NCI-H2196 (cell line): ENCODE results near the gene NEK11.

Experiments
- DNase-seq: peaks from one replicate; lab custom pipeline; 2025; ENCODE audit not compliant: unreplicated experiment; lab: John Stamatoyannopoulos, UW

NEK11 gene

DNA sequence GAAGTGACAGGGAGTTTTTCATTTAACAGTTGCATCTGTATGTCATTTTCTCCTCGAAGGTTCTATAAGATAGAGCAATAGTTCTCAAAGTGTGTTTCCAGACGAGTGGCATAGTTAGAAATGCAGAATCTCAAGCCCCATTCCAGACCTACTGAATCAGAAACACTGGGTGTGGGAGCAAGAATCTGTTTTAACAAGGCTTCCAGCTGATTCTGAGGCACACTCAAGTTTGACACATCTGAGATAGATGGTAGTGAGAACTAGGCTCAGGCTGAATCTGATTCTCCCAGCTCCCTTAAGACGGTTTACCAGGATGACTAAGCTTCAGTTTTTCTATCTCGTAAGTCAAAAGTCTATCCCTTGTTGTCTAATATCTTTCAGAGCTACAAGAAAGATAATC, 195.1 kb downstream of the NEK11 start:
- no peak for DNase-seq

DNA sequence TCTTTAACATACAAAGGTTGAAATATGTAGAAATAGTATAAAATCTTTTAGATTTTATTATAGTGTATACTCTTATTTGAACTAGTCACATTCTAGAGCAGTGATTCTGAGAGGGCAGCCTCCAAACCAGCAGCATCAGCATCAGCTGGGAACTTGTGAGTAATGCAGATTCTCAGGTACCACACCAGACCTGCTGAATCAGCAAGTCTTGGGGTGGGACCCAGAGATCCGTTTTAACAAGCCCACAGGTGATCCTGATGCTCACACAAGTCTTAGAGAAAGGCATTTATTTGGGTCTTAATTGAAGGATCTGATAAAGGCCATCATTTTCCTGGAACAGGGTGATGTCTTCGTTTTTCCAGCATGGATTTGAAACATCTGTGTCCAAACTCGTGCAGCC, 195.9 kb downstream of the NEK11 start:
- no peak for DNase-seq

DNA sequence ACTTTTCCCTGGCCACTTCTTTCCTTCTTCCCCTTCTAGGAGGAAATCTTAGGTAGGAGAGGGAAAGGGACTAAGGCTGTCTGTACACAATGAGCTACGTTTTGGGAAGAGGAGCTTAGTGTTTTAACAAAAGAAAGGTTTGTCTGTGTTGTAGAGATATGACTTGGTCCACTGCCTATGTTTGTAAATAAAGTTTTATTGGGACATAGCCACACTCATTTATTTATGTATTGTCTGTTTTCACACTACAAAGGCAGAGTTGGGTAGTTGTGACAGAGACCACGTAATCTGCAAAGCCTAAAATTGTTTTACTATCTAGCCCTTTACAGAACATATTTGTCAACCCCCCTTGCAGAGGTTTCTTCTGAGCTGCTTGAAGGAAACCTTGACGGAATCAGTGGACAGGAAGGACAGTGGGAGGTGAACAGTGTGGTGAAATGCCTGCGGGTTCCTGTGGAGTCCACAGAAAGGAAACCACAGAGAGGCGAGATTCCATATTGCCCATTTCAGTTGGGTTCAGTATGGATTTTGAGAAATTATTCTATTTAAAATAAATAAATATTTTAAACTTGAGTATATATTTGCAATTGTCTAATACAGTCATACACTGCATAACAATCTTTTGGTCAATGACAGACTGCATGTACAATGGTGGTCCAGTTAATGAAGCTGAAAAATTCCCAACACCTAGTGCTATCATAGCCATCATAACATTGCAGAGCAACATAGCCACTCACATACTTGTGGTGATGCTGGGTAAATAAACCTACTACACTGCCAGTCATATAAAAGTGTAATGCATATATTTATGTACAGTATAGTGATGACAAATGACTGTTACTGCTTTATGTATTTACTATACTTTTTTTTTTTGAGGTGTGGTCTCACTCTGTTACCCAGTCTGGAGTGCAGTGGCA, 197.0 kb downstream of the NEK11 start:
- DNase-seq: no peak

DNA sequence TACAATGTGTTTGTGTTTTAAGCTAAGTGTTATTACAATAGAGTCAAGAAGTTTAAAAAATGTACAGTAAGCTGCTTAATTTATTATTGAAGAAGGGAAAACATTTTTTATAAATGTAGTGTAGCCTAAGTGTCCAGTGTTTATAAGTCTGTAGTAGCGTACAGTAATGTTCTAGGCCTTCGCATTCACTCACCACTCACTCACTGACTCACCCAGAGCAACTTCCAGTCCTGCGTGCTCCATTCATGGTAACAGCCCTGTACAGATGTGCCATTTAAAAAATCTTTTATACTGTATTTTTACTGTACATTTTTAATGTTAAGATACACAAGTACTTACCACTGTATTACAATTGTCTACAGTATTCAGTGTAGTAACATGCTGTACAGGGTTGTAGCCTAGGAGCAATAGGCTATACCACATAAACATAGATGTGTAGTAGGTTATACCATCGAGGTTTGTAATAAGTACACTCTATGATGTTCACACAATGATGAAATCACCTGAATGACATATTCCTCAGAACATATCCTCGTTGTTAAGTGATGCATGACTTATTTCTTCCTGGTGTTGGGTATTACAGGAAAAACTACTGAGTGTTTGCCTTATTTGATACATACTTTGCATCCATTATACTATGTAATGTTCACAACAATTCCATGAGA, 198.3 kb downstream of the NEK11 start:
- DNase-seq: peak; percentile 8

DNA sequence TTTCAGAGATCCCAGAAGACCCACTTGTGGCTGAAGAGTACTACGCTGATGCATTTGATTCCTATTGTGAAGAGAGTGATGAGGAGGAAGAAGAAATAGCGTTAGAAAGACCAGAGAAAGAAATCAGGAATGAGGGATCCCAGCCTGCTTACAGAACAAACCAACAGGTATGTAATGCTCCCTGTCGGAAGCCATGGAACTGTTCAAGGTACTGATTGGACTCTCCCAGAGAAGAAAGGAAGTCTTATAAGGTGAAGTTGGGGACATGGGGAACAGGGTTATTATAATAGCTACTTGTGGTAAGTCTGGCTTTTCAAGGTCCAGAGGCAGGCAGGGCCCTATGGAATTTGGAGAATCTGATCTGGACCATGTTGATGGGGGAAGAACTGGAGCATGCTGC, 201.8 kb downstream of the NEK11 start:
- DNase-seq: no peak

DNA sequence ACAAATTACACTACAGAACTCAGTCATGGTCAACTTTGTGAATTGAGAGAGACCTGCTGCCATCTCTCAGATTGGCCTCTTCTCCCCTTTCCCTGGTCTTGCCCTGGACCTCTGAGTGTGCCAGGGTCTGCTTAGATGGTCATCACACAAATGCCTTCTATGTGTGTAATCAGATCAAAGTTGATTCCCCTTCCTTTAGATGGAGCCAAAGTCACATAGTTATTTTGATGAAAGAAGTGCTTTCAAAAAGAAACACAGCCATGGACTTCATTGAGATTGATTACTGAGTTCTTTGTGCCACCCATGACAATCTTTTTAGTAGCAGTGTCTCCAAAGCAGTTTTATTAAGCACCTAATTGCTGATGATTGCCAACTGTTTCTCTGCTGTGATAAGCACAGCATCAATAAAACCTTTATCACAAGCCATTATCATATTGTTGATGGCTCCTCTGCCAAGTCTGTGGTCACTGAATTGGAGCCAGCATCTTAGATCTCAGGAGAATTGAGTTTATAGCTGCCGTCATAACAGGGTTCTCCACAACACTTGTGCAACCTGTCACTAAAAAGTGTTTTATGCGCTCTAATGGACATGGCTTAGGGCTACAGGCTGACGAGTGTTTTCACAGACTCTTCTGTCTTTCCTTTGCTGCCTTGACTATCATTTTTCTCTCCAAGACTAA, 205.2 kb downstream of the NEK11 start:
- peak; percentile 67 for DNase-seq

DNA sequence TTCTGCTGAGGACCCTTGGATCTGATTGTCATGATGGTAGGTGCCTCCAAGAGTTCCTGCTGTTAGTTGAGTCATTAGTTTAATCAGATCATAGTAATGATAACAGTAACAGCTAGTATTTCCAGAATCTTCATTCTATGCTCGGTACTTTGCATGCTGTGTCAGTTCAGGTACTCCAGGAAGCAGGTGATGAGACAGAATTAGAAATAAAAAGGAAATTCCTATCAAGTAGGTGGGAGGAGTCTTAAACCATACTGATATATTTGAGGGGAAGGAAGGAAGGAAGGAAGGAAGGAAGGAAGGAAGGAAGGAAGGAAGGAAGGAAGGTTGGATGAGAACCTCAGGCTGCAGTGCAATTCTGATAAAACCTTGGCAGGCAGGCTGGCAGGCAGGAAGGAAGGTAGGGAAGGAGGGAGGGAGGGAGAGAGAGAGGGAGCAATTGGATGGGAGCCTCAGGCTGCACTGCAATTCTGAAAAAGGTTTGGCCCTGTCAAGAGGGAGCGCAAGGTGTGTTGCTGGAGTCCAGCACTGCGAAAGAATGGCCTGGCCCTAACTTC, 206.1 kb downstream of the NEK11 start:
- no peak for DNase-seq

DNA sequence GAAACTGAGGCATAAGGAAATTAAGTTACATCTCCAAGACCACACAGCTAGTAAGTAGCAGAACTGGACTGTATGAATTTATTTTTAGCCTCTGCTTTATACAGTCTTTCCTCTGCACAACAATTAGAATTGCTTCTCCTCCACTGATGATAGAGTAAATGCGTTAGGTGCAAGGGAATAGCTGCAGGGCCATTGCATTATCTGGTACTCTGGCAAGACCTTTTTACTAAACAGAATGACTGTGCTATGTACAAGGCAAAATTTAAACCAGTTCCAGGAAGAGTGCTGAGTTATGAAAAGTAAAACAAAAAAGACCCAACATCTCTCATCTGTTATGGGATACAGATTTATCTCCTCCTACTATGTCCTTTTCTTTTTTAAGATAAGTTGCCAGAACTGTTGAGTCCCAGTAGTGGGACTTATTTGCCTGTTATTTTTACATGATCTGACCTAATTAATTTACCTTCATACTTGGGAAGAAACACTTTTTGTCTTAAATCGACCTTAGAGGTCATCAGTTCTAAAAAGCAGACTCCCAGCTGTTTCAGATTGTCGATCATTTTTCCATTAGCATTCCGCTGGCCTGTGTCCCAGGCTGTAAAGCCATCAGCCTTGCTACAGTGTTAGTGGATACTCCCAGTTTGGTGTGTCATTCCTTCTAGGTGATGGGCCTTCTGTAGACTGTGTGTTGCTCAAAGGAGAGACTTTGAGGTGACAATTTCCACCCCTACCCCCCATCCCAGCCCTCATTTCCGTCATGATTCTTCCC, 207.4 kb downstream of the NEK11 start:
- DNase-seq: no peak

DNA sequence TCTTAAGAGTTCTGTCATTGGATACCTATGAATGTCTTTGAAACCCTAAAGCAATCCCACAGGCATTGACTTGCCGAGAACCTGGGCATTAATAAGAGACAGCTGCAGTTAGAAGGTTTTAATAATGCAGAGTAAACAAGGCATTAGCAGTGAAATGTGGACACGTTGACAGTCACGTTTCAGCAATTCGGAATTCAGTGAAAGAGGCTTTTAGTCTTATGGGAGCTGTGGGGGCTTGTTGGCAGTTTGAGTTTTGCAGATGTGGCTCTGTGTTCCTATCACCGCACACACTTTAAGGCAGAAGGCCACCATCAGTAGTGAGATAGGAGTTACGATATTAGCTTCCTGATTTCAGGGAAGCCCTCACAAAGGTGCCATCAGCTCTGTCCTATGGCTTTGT, 209.7 kb downstream of the NEK11 start:
- DNase-seq: no peak

DNA sequence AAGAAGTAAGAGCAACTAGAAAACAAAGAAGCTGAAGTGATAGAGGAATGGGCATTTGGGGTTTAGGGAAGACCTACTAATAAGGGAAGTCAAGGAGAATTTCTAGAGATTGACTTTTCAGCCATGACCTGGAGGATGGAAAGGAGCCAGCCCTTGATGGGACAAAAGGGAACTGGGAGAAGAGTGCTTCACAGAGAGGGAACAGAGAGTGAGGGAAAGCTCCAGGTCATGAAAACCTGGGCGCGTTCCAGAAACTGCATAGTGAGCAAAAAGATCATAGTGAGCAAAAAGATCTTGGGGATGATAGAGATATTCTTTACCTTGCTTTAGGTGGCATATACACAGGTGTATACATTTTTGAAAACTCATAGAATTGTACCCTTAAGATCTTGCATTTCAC, 211.8 kb downstream of the NEK11 start:
- no peak for DNase-seq

DNA sequence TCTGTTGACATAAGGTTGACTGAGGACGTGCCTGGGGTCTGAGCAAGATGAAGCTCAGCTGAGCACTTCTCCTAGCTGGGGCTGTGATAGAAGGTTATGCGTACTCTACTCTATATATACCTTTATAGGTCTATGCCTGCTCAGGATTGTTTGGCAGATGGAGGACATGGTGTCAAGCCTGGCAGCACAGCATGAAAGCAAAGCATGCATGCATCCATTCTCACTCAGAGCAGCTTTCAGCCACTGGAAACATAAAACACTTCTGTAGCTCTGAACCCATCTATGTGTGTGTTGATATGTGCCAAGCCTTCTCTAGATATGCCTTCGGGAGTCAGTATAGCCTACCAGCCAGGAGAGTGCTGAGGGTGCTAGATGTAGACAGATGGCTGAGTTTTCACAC, 212.6 kb downstream of the NEK11 start:
- DNase-seq: no peak

DNA sequence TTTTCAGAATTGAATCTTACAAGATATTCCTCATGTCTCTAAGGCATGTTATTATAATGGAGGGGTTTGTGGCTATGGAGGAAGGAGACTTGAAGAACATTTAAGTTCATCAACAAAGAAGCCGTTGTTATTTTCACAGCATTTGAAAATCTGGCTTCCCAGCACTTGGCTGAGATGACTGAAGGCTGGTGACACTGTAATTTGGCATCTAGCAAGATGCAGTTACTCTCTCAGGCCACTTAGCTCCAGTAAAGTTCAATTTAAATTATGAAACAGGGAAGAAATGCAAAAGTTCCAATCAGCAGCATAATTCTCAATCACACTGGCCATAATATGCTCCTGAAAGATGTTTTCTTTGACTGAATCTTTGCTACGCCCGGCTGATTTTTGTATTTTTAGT, 215.5 kb downstream of the NEK11 start:
- no peak for DNase-seq

DNA sequence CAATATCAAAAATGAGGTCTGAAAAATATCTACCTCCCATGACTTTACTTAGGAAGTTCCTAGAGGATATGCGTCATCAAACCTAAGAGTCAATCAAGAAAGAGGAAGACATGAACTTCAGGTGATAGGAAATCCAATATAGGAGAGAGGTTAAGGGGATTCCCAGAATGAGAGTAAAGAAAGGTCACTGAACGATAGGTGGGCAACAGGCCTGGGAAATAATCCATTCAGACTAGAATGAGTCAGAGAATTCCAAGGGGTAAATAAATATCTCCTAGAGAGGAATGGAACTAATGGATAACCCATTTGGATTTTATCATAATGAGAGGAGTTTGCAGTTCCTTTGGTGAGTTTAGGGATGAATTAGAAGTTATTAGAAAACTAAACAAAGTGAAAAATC, 223.8 kb downstream of the NEK11 start:
- DNase-seq: no peak

DNA sequence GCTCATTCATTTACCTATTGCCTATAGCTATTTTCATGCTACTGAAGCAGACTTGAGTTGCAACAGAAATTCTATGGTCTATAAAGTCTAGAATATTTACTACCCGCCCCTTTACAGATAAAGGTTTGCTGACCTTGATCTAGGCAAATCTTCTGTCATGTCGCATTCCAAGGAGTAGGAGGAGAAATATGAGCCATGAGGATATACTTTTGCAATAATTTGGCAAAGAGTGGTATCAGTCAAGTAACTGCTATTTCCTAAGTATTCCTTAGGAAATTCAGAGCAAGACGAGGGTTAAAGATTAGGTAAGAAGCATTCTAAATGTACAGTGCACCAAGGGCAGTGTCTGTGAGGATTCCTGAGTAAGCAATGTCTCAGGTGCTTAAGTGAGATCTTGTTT, 233.8 kb downstream of the NEK11 start:
- no peak for DNase-seq

DNA sequence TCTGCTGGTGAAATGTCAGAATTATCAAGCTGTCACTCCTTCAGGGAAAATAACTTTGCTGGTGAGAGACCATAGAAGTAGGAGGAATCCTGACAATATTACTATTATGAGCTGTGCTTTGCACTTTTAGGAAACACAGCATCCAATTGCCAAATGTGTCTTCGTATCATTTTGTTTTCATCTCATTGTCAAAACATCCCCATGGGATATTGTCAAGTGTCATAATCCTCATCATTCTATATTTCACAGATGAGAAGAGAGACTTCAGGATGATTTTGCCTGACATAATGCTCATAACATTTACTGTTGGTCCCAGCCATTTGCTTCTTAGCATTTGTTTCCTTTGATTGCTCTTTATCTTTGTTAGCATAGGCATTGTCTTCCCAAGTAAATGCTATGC, 234.4 kb downstream of the NEK11 start:
- no peak for DNase-seq

DNA sequence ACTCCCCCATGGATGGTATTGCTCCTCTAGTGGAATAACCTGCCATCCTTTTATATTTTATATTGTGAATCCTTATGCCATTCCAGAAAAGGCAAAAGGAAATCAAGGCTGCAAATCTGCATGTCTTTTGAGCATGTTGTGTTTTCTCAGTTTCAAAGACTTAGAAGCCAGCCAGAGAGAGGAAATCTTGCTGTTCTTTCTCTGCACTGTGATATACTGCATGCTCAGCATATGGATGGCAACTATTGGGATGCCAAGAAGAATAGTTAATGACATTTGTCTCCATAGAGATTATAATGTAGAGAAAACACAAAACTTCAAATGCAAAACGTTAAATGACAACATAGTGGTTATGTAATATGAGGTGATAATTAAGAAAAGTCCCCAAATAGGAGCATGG, 248.9 kb downstream of the NEK11 start:
- no peak for DNase-seq

DNA sequence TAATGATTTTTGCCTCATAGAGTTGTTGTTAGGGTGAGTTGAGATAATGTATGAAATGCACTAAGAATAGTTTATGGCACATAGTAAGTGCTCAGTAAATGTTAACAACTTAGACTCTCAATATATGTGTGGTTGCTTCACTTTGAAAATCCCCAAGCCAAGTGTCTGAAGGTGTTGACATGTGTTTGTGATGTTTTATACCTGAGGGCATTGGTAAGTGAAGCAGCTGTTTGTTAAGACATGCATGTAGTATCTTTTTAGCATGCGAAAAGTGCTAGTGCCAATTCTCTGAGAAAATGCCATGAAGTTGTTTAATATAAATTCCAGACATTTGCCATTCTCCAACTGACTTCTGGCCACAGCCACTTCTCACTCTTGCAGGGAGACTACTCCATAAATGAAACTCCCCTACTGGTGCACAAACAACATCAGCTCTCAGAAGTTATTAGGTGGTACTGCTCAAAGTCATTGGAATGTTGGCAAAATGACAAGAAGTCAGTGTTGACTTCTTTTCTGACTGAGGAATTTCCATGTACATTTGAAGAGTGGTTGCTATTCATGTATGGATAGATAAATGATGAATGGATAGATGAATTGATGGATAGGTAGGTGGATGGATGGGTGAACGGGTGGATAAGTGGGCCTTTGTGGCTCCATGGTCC, 251.3 kb downstream of the NEK11 start:
- DNase-seq: no peak

DNA sequence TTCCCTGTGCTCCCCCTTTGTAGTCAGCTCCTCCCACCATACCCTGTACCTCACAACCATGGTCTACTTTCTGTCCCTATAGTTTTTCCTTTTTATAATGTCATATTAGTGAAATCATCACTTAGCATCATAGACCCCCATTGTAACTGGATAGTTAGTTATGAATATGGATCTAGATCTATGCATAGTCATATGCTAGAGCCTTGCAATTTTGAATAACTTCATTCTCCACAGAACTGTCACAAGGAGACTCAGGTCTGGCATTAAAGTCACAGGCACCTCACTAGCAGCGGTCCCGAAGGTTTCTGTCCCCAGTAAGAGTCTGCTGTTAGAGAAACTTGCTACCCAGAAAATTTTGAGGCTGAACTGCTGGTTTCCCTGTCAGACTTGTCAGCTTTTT, 252.9 kb downstream of the NEK11 start:
- no peak for DNase-seq

DNA sequence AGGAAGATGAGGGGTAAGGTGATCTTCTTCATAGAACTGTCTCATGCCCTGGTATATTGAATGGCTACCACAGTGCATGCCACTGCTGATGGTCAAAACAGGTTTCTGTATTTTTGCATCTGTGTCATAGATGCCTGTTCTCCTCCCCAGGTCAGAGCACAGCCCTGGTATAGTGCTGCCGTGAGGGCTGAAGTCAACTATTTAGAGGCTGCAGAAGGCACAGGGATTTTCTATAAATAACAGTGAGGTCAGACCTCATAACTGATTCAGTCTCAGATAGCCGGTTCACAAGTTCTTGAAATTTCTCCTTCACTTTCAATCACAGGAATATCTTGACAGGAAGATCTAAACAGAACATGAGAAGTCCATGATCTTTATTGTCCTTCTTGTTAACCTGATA, 255.7 kb downstream of the NEK11 start:
- DNase-seq: no peak

DNA sequence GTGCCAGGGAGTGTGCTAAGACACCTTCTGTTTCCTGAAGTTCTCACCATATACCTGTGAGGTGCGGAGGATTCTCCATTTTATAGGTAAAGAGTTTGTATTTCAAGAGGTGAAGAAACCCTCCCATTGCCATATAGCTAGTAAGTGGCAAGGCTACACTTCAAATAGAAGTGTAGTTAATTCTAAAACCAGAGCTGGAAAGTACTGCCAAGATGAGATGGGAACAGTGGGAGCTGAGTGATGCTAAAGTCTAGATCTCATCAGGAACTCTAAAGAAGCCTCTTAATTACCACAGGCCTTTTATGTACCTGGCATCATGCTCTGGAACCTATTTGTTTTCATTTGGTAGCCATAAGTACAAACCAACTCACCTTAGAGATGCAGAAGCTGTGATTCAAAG, 256.3 kb downstream of the NEK11 start:
- DNase-seq: no peak
